H9 (cell line): Measurements from ENCODE around the gene ABCG2. TPM values are rescaled to one million over a fixed set of nuclear protein-coding genes. Genes with fewer than 3 reads are reported as not detected.

Experiments
- DNase-seq: peaks from one replicate; pipeline ENCODE4 v3.0.0-alpha.2; 2017
- H2AFZ ChIP-seq: one replicate; pipeline ENCODE4 v1.6.1; 2013; ENCODE audit warnings: mild to moderate bottlenecking, low read length, control low read depth, moderate library complexity
- H2AK5ac ChIP-seq: 2 replicates; pipeline ENCODE4 v1.6.1; 2013; ENCODE audit warnings: low read length, control low read depth, mixed read lengths; ENCODE audit not compliant: insufficient read length
- H2BK120ac ChIP-seq: one replicate; pipeline ENCODE4 v1.6.1; 2013; ENCODE audit warnings: low read depth, mild to moderate bottlenecking, low read length, control low read depth, inconsistent platforms; ENCODE audit not compliant: poor library complexity, severe bottlenecking
- H2BK12ac ChIP-seq: 2 replicates; pipeline ENCODE4 v1.6.1; 2013; ENCODE audit warnings: low read length, control low read depth, mixed read lengths, low read depth; ENCODE audit not compliant: insufficient read length
- H2BK15ac ChIP-seq: 2 replicates; pipeline ENCODE4 v1.6.1; 2013; ENCODE audit warnings: low read depth, low read length, control low read depth
- H2BK20ac ChIP-seq: one replicate; pipeline ENCODE4 v1.6.1; 2013; ENCODE audit warnings: low read depth, mild to moderate bottlenecking, low read length, control low read depth, inconsistent platforms; ENCODE audit not compliant: poor library complexity, severe bottlenecking
- H2BK5ac ChIP-seq: 2 replicates; pipeline ENCODE4 v1.6.1; 2013; ENCODE audit warnings: low read length, control low read depth, mixed read lengths; ENCODE audit not compliant: insufficient read length
- H3K14ac ChIP-seq: 2 replicates; pipeline ENCODE4 v1.6.1; 2013; ENCODE audit warnings: low read length, control low read depth; ENCODE audit not compliant: insufficient read depth
- H3K18ac ChIP-seq: 2 replicates; pipeline ENCODE4 v1.6.1; 2013; ENCODE audit warnings: low read depth, mild to moderate bottlenecking, mixed read lengths, low read length, control low read depth; ENCODE audit not compliant: insufficient read length
- H3K23ac ChIP-seq: 2 replicates; pipeline ENCODE4 v1.6.1; 2013; ENCODE audit warnings: low read length, control low read depth, mixed read lengths, low read depth; ENCODE audit not compliant: insufficient read length
- H3K23me2 ChIP-seq: 2 replicates; pipeline ENCODE4 v1.6.1; 2013; ENCODE audit warnings: low read depth, mild to moderate bottlenecking, mixed read lengths, low read length, control low read depth; ENCODE audit not compliant: insufficient read length, poor library complexity, severe bottlenecking
- H3K27ac ChIP-seq: 2 replicates; pipeline ENCODE4 v1.5.1; 2013; ENCODE audit warnings: low read length, control low read depth, mixed read lengths, low read depth; ENCODE audit not compliant: insufficient read length
- H3K27me3 ChIP-seq: 2 replicates; pipeline ENCODE4 v1.6.1; 2013; ENCODE audit warnings: low read length, control low read depth, inconsistent platforms; ENCODE audit not compliant: insufficient read depth
- H3K4ac ChIP-seq: 2 replicates; pipeline ENCODE4 v1.6.1; 2013; ENCODE audit warnings: low read depth, mild to moderate bottlenecking, control low read depth, inconsistent platforms, low read length, moderate library complexity
- H3K4me1 ChIP-seq: 2 replicates; pipeline ENCODE4 v1.6.1; 2013; ENCODE audit warnings: low read length, control low read depth, inconsistent platforms; ENCODE audit not compliant: insufficient read depth
- H3K4me2 ChIP-seq: 2 replicates; pipeline ENCODE4 v1.6.1; 2013; ENCODE audit warnings: low read length, control low read depth, mixed read lengths; ENCODE audit not compliant: insufficient read length, insufficient read depth
- H3K56ac ChIP-seq: 2 replicates; pipeline ENCODE4 v1.6.1; 2013; ENCODE audit warnings: low read depth, mild to moderate bottlenecking, mixed read lengths, low read length, control low read depth; ENCODE audit not compliant: insufficient read length
- H3K79me1 ChIP-seq: 2 replicates; pipeline ENCODE4 v1.6.1; 2013; ENCODE audit warnings: low read depth, mild to moderate bottlenecking, moderate library complexity, low read length, control low read depth, inconsistent platforms; ENCODE audit not compliant: insufficient read depth, poor library complexity, severe bottlenecking
- H3K79me2 ChIP-seq: 2 replicates; pipeline ENCODE4 v1.6.1; 2013; ENCODE audit warnings: low read length, control low read depth, inconsistent platforms; ENCODE audit not compliant: insufficient read depth
- H3K9ac ChIP-seq: 2 replicates; pipeline ENCODE4 v1.6.1; 2013; ENCODE audit warnings: low read length, control low read depth, mixed read lengths; ENCODE audit not compliant: insufficient read length; ENCODE audit errors: extremely low read depth
- H3K9me3 ChIP-seq: one replicate; pipeline ENCODE4 v1.6.1; 2013; ENCODE audit warnings: low read depth, low read length, inconsistent platforms; ENCODE audit not compliant: control insufficient read depth
- H3T11ph ChIP-seq: one replicate; pipeline ENCODE4 v1.6.1; 2013; ENCODE audit warnings: mild to moderate bottlenecking, low read length, control low read depth, inconsistent platforms
- H4K20me1 ChIP-seq: one replicate; pipeline ENCODE4 v1.6.1; 2013; ENCODE audit not compliant: control insufficient read depth, insufficient read length, insufficient read depth
- H4K5ac ChIP-seq: 2 replicates; pipeline ENCODE4 v1.6.1; 2013; ENCODE audit warnings: low read depth, mild to moderate bottlenecking, mixed read lengths, low read length, control low read depth; ENCODE audit not compliant: insufficient read length
- H4K8ac ChIP-seq: replicated peaks from 2 replicates; pipeline ENCODE4 v1.6.1; 2013; ENCODE audit warnings: low read length, control low read depth, mixed read lengths, low read depth; ENCODE audit not compliant: insufficient read length
- H4K91ac ChIP-seq: 2 replicates; pipeline ENCODE4 v1.6.1; 2013; ENCODE audit warnings: low read depth, mild to moderate bottlenecking, moderate library complexity, mixed read lengths, low read length, control low read depth; ENCODE audit not compliant: insufficient read length
- H3K27ac Mint-ChIP-seq, 3 experiments: 2 replicates in 2 of 3; 3 replicates in 1 of 3; pipeline ENCODE4 v1.8.0; 2020 to 2021; ENCODE audit warnings: mixed read lengths in 3 of 3, mild to moderate bottlenecking in 1 of 3, moderate library complexity in 1 of 3
- H3K27me3 Mint-ChIP-seq: 2 replicates; pipeline ENCODE4 v1.8.0; 2021; ENCODE audit warnings: low read depth, mild to moderate bottlenecking, moderate library complexity, mixed read lengths
- H3K36me3 Mint-ChIP-seq, 3 experiments: 2 replicates in 2 of 3; 3 replicates in 1 of 3; pipeline ENCODE4 v1.8.0; 2020 to 2021; ENCODE audit warnings: low read depth in 3 of 3, mixed read lengths in 3 of 3; ENCODE audit not compliant: insufficient read depth in 1 of 3
- H3K4me1 Mint-ChIP-seq, 2 experiments: 2 replicates each; pipeline ENCODE4 v1.8.0; 2020; ENCODE audit warnings: mixed read lengths in 2 of 2
- H3K4me3 Mint-ChIP-seq, 2 experiments: 2 replicates in 1 of 2; 3 replicates in 1 of 2; pipeline ENCODE4 v1.8.0; 2020 to 2021; ENCODE audit warnings: mild to moderate bottlenecking in 2 of 2, mixed read lengths in 2 of 2, moderate library complexity in 1 of 2
- H3K9me3 Mint-ChIP-seq, 2 experiments: 2 replicates in 1 of 2; 3 replicates in 1 of 2; pipeline ENCODE4 v1.8.0; 2020; ENCODE audit warnings: mild to moderate bottlenecking in 2 of 2, mixed read lengths in 2 of 2, moderate library complexity in 1 of 2
- WGBS: extraction: QIAGEN DNeasy Blood & Tissue Kit; methylation state at CpG from one replicate; pipeline ENCODE4 v1.1.7; 2013; ENCODE audit warnings: missing lambda C conversion rate, low lambda C conversion rate, mixed read lengths; ENCODE audit not compliant: insufficient read length; ENCODE audit errors: extremely low coverage; 5-methylcytosine and 5-hydroxymethylcytosine counted together
- total RNA-seq: library from RNA; stranded (reverse); gene quantifications from 2 replicates; pipeline ENCODE4 v1.2.1, GENCODE V29; 2021
- TF ChIP-seq, protein P1 (sequence below): fragments of 200-600 bp; sonication (generic); conservative IDR thresholded peaks from 3 replicates; pipeline ENCODE4 v1.8.0; 2021; ENCODE audit warnings: antibody characterized with exemption, mild to moderate bottlenecking

The ABCG2 gene
- total RNA-seq, 1 experiment from 2014 or later: 1.5 TPM

DNA sequence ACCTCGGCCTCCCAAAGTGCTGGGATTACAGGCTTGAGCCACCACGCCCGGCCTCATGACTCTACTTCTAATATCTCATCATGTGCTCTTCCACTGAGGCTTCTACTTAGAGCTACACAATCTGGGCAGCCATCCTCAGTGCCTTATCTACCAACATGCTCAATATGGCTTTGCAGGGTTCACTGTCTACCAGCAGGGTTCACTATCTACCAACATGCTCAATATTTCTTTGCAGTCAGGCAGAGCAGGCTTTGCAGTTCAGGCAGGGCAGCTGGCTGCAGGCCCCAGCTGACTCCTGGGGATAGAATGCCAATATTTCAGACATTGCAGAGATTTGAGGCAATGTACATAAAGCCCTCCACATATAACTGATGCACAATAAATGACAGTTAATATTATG lies 103.5 kb downstream of the ABCG2 start:
- Histone ChIP-seq H3K27ac (no peak overlapping the region), H4K8ac (no peak overlapping the region), H3K27me3 (no peaks in the 10 kb centered on the region), H3K4me2 (no peak overlapping the region), H3K79me1 (no peaks in the 10 kb centered on the region), H2BK120ac (no peak overlapping the region), H2BK12ac (no peak overlapping the region), H3K9ac (no peak overlapping the region), H3K4ac (no peak overlapping the region), H3K23ac (no peak overlapping the region), H3K23me2 (no peaks in the 10 kb centered on the region), H4K5ac (no peak overlapping the region), H3K9me3 (no peaks in the 10 kb centered on the region), H3K14ac (no peak overlapping the region), H2BK5ac (no peak overlapping the region), H3K56ac (no peak overlapping the region), H2BK20ac (no peak overlapping the region), H3K4me1 (no peaks in the 10 kb centered on the region), H4K91ac (no peak overlapping the region), H3K79me2 (no peaks in the 10 kb centered on the region), H2AFZ (no peak overlapping the region), H2AK5ac (no peak overlapping the region), H2BK15ac (no peak overlapping the region), H3T11ph (no peak overlapping the region), H4K20me1 (peaks cover 2% of the 10 kb centered on the region), H3K18ac (no peak overlapping the region)
- H3K4me1 Mint-ChIP-seq: no peaks in the 10 kb centered on the region
- no peaks in the 10 kb centered on the region for H3K27me3 Mint-ChIP-seq
- H3K9me3 Mint-ChIP-seq: no peaks in the 10 kb centered on the region
- no peak overlapping the region for H3K27ac Mint-ChIP-seq
- H3K4me3 Mint-ChIP-seq: no peak overlapping the region
- peak; percentile 60 for DNase-seq
- peaks cover 13 to 73% (median 54%) of the 10 kb centered on the region in 3 experiments; a peak in 6 of 7 replicates for H3K36me3 Mint-ChIP-seq
- TF ChIP-seq, protein P1, sequence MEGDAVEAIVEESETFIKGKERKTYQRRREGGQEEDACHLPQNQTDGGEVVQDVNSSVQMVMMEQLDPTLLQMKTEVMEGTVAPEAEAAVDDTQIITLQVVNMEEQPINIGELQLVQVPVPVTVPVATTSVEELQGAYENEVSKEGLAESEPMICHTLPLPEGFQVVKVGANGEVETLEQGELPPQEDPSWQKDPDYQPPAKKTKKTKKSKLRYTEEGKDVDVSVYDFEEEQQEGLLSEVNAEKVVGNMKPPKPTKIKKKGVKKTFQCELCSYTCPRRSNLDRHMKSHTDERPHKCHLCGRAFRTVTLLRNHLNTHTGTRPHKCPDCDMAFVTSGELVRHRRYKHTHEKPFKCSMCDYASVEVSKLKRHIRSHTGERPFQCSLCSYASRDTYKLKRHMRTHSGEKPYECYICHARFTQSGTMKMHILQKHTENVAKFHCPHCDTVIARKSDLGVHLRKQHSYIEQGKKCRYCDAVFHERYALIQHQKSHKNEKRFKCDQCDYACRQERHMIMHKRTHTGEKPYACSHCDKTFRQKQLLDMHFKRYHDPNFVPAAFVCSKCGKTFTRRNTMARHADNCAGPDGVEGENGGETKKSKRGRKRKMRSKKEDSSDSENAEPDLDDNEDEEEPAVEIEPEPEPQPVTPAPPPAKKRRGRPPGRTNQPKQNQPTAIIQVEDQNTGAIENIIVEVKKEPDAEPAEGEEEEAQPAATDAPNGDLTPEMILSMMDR: peak; percentile 67
- no CpG with 5 or more reads among the region's 3 CpGs for WGBS
